Renal pelvis (tissue), 3 donors: Measurements from ENCODE around the gene CLEC4E. TPM values are rescaled to one million over a fixed set of nuclear protein-coding genes. Genes with fewer than 3 reads are reported as not detected.

Experiments used
- polyA plus RNA-seq, 3 donors: library from polyadenylated mRNA; unstranded; fragments of 120-200 nt; gene quantifications; one replicate each; pipeline ENCODE4 v1.2.1, GENCODE V29; 2013; ENCODE audit not compliant: insufficient read length in 3 of 3

The CLEC4E gene
- polyA plus RNA-seq, 3 donors = 1.1 to 2.1 (median 2.0) TPM

Other genes starting within 250 kb of the CLEC4E start
- gene CLEC6A, start 84.9 kb downstream of the CLEC4E start, polyA plus RNA-seq = under 1 TPM; 0.07 to 0.18 (median 0.10) TPM
- under 1 TPM; 0.16 to 0.70 (median 0.49) TPM for gene CLEC4D, start 27.4 kb downstream of the CLEC4E start, polyA plus RNA-seq
- gene AICDA, start 72.0 kb upstream of the CLEC4E start, polyA plus RNA-seq = under 1 TPM; 0.34 to 0.71 (median 0.65) TPM
- 1 to 10 TPM in 2 of 3 donors, under 1 TPM in 1; 0.10 to 2.3 (median 1.0) TPM for gene MFAP5, start 121.9 kb upstream of the CLEC4E start, polyA plus RNA-seq
- gene RIMKLB, start 157.1 kb upstream of the CLEC4E start, polyA plus RNA-seq = 100 to 1,000 TPM in 2 of 3 donors, 10 to 100 TPM in 1; 93.8 to 120 (median 114) TPM